CD14-positive monocyte (primary cell): ENCODE data around the gene BNIP2. TPM values are rescaled to one million over a fixed set of nuclear protein-coding genes. Genes with fewer than 3 reads are reported as not detected.

Source experiments
- DNase-seq, 3 donors: peaks; one replicate each; pipeline ENCODE4 v3.0.0-alpha.2; 2011 to 2022
- H2AFZ ChIP-seq: 2 replicates; pipeline ENCODE4 v1.6.0; 2012; ENCODE audit warnings: mild to moderate bottlenecking, low read depth, low read length, inconsistent platforms; ENCODE audit not compliant: insufficient read depth, poor library complexity, severe bottlenecking
- H3K27ac ChIP-seq, 2 donors: 1 replicate in 1 of 2; 2 replicates in 1 of 2; pipeline ENCODE4 v1.5.1; 2012 to 2013; ENCODE audit warnings: low read length in 2 of 2, control low read depth in 1 of 2, inconsistent platforms in 1 of 2, low read depth in 1 of 2, mild to moderate bottlenecking in 1 of 2
- H3K27me3 ChIP-seq, 2 donors: one replicate each; pipeline versions ENCODE4 v1.6.0 to v1.6.1; 2011 to 2013; ENCODE audit warnings: low read length in 2 of 2; ENCODE audit not compliant: control insufficient read depth in 2 of 2, insufficient read depth in 2 of 2
- H3K36me3 ChIP-seq, 2 donors: replicated peaks in 1 of 2; 1 replicate in 1 of 2; 2 replicates in 1 of 2; pipeline versions ENCODE4 v1.5.1 to v1.6.1; 2012 to 2013; ENCODE audit warnings: low read length in 2 of 2, control low read depth in 1 of 2, inconsistent platforms in 1 of 2, mild to moderate bottlenecking in 1 of 2; ENCODE audit not compliant: insufficient read depth in 2 of 2, control insufficient read depth in 1 of 2
- H3K4me1 ChIP-seq, 2 donors: 1 replicate in 1 of 2; 2 replicates in 1 of 2; pipeline versions ENCODE4 v1.5.1 to v1.6.1; 2012 to 2013; ENCODE audit warnings: low read length in 2 of 2, control low read depth in 1 of 2, inconsistent platforms in 1 of 2, mild to moderate bottlenecking in 1 of 2, moderate library complexity in 1 of 2; ENCODE audit not compliant: insufficient read depth in 2 of 2, control insufficient read depth in 1 of 2
- H3K4me2 ChIP-seq: replicated peaks from 2 replicates; pipeline ENCODE3; 2012; ENCODE audit warnings: low read length, moderate library complexity, mild to moderate bottlenecking; ENCODE audit not compliant: poor library complexity, severe bottlenecking; ENCODE audit errors: extremely low read depth
- H3K4me3 ChIP-seq, 3 experiments: fragments of 200-600 bp in 1 of 3; sonication (generic) in 1 of 3; replicated peaks in 1 of 3; 1 replicate in 2 of 3; 2 replicates in 1 of 3; pipeline ENCODE4 v1.5.1; 2011 to 2013; ENCODE audit warnings: low read length in 3 of 3, mild to moderate bottlenecking in 3 of 3, control low read depth in 2 of 3, low read depth in 2 of 3, inconsistent platforms in 1 of 3, moderate library complexity in 1 of 3
- H3K79me2 ChIP-seq: 2 replicates; pipeline ENCODE4 v1.6.0; 2012; ENCODE audit warnings: mild to moderate bottlenecking, control low read depth, inconsistent platforms, low read length, moderate library complexity; ENCODE audit not compliant: insufficient read depth
- H3K9ac ChIP-seq: 2 replicates; pipeline ENCODE4 v1.6.0; 2017; ENCODE audit warnings: low read length, mild to moderate bottlenecking; ENCODE audit not compliant: insufficient read depth, poor library complexity, severe bottlenecking
- H3K9me3 ChIP-seq, 2 donors: replicated peaks in 1 of 2; 1 replicate in 1 of 2; 2 replicates in 1 of 2; pipeline versions ENCODE4 v1.5.1 to v1.6.1; 2012 to 2013; ENCODE audit warnings: low read length in 2 of 2, control low read depth in 1 of 2; ENCODE audit not compliant: control insufficient read depth in 1 of 2, insufficient read depth in 1 of 2
- H4K20me1 ChIP-seq: 2 replicates; pipeline ENCODE4 v1.6.0; 2012; ENCODE audit warnings: mild to moderate bottlenecking, low read length, control low read depth, moderate library complexity; ENCODE audit not compliant: insufficient read depth
- H3K27ac Mint-ChIP-seq, 7 donors: one replicate each; pipeline ENCODE4 v1.8.0; 2020; ENCODE audit warnings: mild to moderate bottlenecking in 7 of 7, mixed read lengths in 7 of 7, moderate library complexity in 6 of 7, inconsistent platforms in 2 of 7
- H3K27me3 Mint-ChIP-seq, 3 donors: one replicate each; pipeline ENCODE4 v1.8.0; 2021 to 2022; ENCODE audit warnings: low read depth in 3 of 3, mild to moderate bottlenecking in 3 of 3, mixed read lengths in 3 of 3, moderate library complexity in 3 of 3, inconsistent platforms in 1 of 3
- H3K36me3 Mint-ChIP-seq, 2 donors: one replicate each; pipeline ENCODE4 v1.8.0; 2020; ENCODE audit warnings: mixed read lengths in 2 of 2, inconsistent platforms in 1 of 2, mild to moderate bottlenecking in 1 of 2
- H3K4me1 Mint-ChIP-seq: one replicate; pipeline ENCODE4 v1.8.0; 2020; ENCODE audit warnings: mild to moderate bottlenecking, mixed read lengths
- H3K4me3 Mint-ChIP-seq, 2 donors: one replicate each; pipeline ENCODE4 v1.8.0; 2020; ENCODE audit warnings: mild to moderate bottlenecking in 2 of 2, mixed read lengths in 2 of 2, moderate library complexity in 1 of 2
- H3K9me3 Mint-ChIP-seq, 7 donors: one replicate each; pipeline ENCODE4 v1.8.0; 2020 to 2022; ENCODE audit warnings: mixed read lengths in 7 of 7, mild to moderate bottlenecking in 6 of 7, moderate library complexity in 6 of 7, inconsistent platforms in 2 of 7
- CTCF ChIP-seq: fragments of 200-600 bp; IDR thresholded peaks from one replicate; pipeline ENCODE4 v1.8.0; 2022; ENCODE audit warnings: antibody characterized with exemption, mild to moderate bottlenecking
- WGBS: methylation state at CpG from one replicate; pipeline ENCODE4 v1.1.5; 2013; ENCODE audit warnings: missing lambda C conversion rate; ENCODE audit not compliant: insufficient coverage; 5-methylcytosine and 5-hydroxymethylcytosine counted together
- intact Hi-C, 2 donors: fragments of 100-400 bp; cut with micrococcal nuclease; formaldehyde crosslinking; loops; one replicate each; pipeline versions ENCODE4 v1.15.0 to v1.15.1; 2023
- polyA plus RNA-seq, 3 donors: library from polyadenylated mRNA; depleted of rRNA in 1 of 3; unstranded in 2 of 3; stranded (reverse) in 1 of 3; fragments of 300-500 nt in 2 of 3; fragments of >200 nt in 1 of 3; fragmentation: Illumina TruSeq in 2 of 3; gene quantifications; 1 replicate in 2 of 3; 2 replicates in 1 of 3; pipeline ENCODE4 v1.2.3, GENCODE V29; 2012 to 2021

BNIP2 gene
- polyA plus RNA-seq, 3 donors = 83.4 to 189 (median 136) TPM

GRCh38 chr15:59722037-59722436, 32.9 kb upstream of the BNIP2 start:
- no peaks in the 10 kb centered on the region for H3K36me3 ChIP-seq
- H3K4me3 ChIP-seq = no peak overlapping the region
- H4K20me1 ChIP-seq = no peaks in the 10 kb centered on the region
- Mint-ChIP-seq H3K9me3 (peaks cover 0 to 2% (median 0%) of the 10 kb centered on the region in 7 donors), H3K4me1 (no peaks in the 10 kb centered on the region), H3K36me3 (no peaks in the 10 kb centered on the region), H3K27ac (no peak overlapping the region), H3K27me3 (peaks cover 0 to 3% (median 0%) of the 10 kb centered on the region in 3 donors), H3K4me3 (no peak overlapping the region)
- H2AFZ ChIP-seq = no peak overlapping the region
- H3K27me3 ChIP-seq = no peaks in the 10 kb centered on the region
- no peaks in the 10 kb centered on the region for H3K4me1 ChIP-seq
- WGBS = 95% methylated on average over 5 of the region's 7 CpGs
- no peak overlapping the region for H3K4me2 ChIP-seq
- no peak for TF ChIP-seq CTCF
- DNase-seq = no peak
- H3K27ac ChIP-seq = no peak overlapping the region
- H3K79me2 ChIP-seq = no peaks in the 10 kb centered on the region
- H3K9me3 ChIP-seq = no peaks in the 10 kb centered on the region
- intact Hi-C loops = loop anchor here in 1 of 2 donors (10.0 kb wide), 1 partner anchor 463 kb away; no protein-coding TSS in a partner anchor
- no peak overlapping the region for H3K9ac ChIP-seq

- no peak for TF ChIP-seq CTCF
- H3K4me2 ChIP-seq = no peak overlapping the region
- H3K9me3 Mint-ChIP-seq = peaks cover 0 to 3% (median 0%) of the 10 kb centered on the region in 7 donors
- no peak overlapping the region for H3K9ac ChIP-seq
- no peaks in the 10 kb centered on the region for H3K79me2 ChIP-seq
- H3K4me1 ChIP-seq = no peaks in the 10 kb centered on the region
- no peaks in the 10 kb centered on the region for H4K20me1 ChIP-seq
- H3K36me3 Mint-ChIP-seq = no peaks in the 10 kb centered on the region
- WGBS = 100% methylated on average over 1 of the region's 2 CpGs
- no peaks in the 10 kb centered on the region for H3K27me3 Mint-ChIP-seq
- H3K9me3 ChIP-seq = no peaks in the 10 kb centered on the region
- no peak overlapping the region for H3K27ac ChIP-seq
- intact Hi-C loops = loop anchor here in 1 of 2 donors (10.0 kb wide), 1 partner anchor 463 kb away; no protein-coding TSS in a partner anchor
- no peak overlapping the region for H3K4me3 Mint-ChIP-seq
- H3K36me3 ChIP-seq = no peaks in the 10 kb centered on the region
- H3K4me3 ChIP-seq = no peak overlapping the region
- no peak overlapping the region for H2AFZ ChIP-seq
- no peaks in the 10 kb centered on the region for H3K4me1 Mint-ChIP-seq
- DNase-seq = no peak
- no peak overlapping the region for H3K27ac Mint-ChIP-seq
- H3K27me3 ChIP-seq = no peaks in the 10 kb centered on the region
Measured at GRCh38 chr15:59721411-59721810, 32.3 kb upstream of the BNIP2 start.
